GM12878 (cell line): Measurements from ENCODE around the gene THADA. TPM values are rescaled to one million over a fixed set of nuclear protein-coding genes. Genes with fewer than 3 reads are reported as not detected.
A peak's percentile ranks its signal among the peaks of the same experiment; 100 is the strongest.

Experiments
- ATF7 ChIP-seq: fragments of 450-650 bp; IDR thresholded peaks from 2 replicates; pipeline ENCODE4 v1.6.1; 2016; ENCODE audit warnings: low read depth, mild to moderate bottlenecking
- BACH1 ChIP-seq: fragments of 450-650 bp; IDR thresholded peaks from 2 replicates; pipeline ENCODE4 v1.6.1; 2017; ENCODE audit warnings: mild to moderate bottlenecking, borderline replicate concordance
- CEBPB ChIP-seq, 2 experiments: fragments of 150-350 bp in 1 of 2; IDR thresholded peaks; 2 replicates each; pipeline ENCODE4 v1.6.1; 2012 to 2014; ENCODE audit warnings: low read depth in 2 of 2, low read length in 2 of 2, borderline replicate concordance in 1 of 2, inconsistent platforms in 1 of 2
- CHD1 ChIP-seq: IDR thresholded peaks from 2 replicates; pipeline ENCODE4 v1.6.1; 2012; ENCODE audit warnings: low read depth, low read length, improper control_type of control experiment
- EED ChIP-seq: sonication (generic); IDR thresholded peaks from 2 replicates; pipeline ENCODE4 v1.6.1; 2016; ENCODE audit warnings: antibody characterized with exemption, low read depth
- EGR1 ChIP-seq, 2 experiments: IDR thresholded peaks; 1 replicate in 1 of 2; 2 replicates in 1 of 2; pipeline ENCODE4 v1.6.1; 2011 to 2012; ENCODE audit warnings: low read depth in 2 of 2, low read length in 2 of 2, borderline replicate concordance in 1 of 2, mild to moderate bottlenecking in 1 of 2, moderate library complexity in 1 of 2
- EP300 ChIP-seq, 2 experiments: fragments of 150-350 bp in 1 of 2; IDR thresholded peaks; 2 replicates each; pipeline ENCODE4 v1.6.1; 2011 to 2012; ENCODE audit warnings: low read depth in 2 of 2, low read length in 2 of 2, borderline replicate concordance in 1 of 2, improper control_type of control experiment in 1 of 2, inconsistent platforms in 1 of 2; ENCODE audit not compliant: control insufficient read depth in 1 of 2
- EZH2 ChIP-seq: IDR thresholded peaks from 2 replicates; pipeline ENCODE4 v1.6.1; 2012; ENCODE audit warnings: low read depth, mild to moderate bottlenecking, control low read depth, inconsistent platforms, low read length, borderline replicate concordance; ENCODE audit not compliant: control insufficient read depth
- HCFC1 ChIP-seq: fragments of 150-350 bp; IDR thresholded peaks from 2 replicates; pipeline ENCODE4 v1.6.1; 2014; ENCODE audit warnings: low read length
- IKZF1 ChIP-seq: fragments of 450-650 bp; conservative IDR thresholded peaks from 2 replicates; pipeline ENCODE4 v1.6.1; 2017; ENCODE audit warnings: antibody characterized with exemption, mild to moderate bottlenecking
- IKZF2 ChIP-seq, 2 experiments: fragments of 450-650 bp; IDR thresholded peaks; 2 replicates each; pipeline ENCODE4 v1.6.1; 2017; ENCODE audit warnings: mild to moderate bottlenecking in 2 of 2, moderate library complexity in 2 of 2
- JUNB ChIP-seq: IDR thresholded peaks from 2 replicates; pipeline ENCODE4 v1.6.1; 2016; ENCODE audit warnings: antibody characterized with exemption, mild to moderate bottlenecking
- MEF2A ChIP-seq: IDR thresholded peaks from 2 replicates; pipeline ENCODE4 v1.6.1; 2011; ENCODE audit warnings: low read depth, mild to moderate bottlenecking, low read length, moderate library complexity; ENCODE audit not compliant: insufficient read depth
- NBN ChIP-seq: fragments of 450-650 bp; IDR thresholded peaks from 2 replicates; pipeline ENCODE4 v1.6.1; 2016
- POU2F2 ChIP-seq: IDR thresholded peaks from 3 replicates; pipeline ENCODE4 v1.6.1; 2011; ENCODE audit warnings: low read depth, mild to moderate bottlenecking, low read length, borderline replicate concordance
- RCOR1 ChIP-seq: conservative IDR thresholded peaks from 2 replicates; pipeline ENCODE4 v1.6.1; 2012; ENCODE audit warnings: low read depth, low read length, improper control_type of control experiment
- SIN3A ChIP-seq: IDR thresholded peaks from 2 replicates; pipeline ENCODE4 v1.6.1; 2012; ENCODE audit warnings: low read depth, low read length, improper control_type of control experiment
- SIX5 ChIP-seq: IDR thresholded peaks from 2 replicates; pipeline ENCODE4 v1.6.1; 2011; ENCODE audit warnings: mild to moderate bottlenecking, low read depth, low read length, moderate library complexity; ENCODE audit not compliant: severe bottlenecking
- SMARCA5 ChIP-seq: fragments of 450-650 bp; IDR thresholded peaks from 2 replicates; pipeline ENCODE4 v1.6.1; 2017; ENCODE audit warnings: mild to moderate bottlenecking
- SMC3 ChIP-seq: IDR thresholded peaks from 2 replicates; pipeline ENCODE4 v1.6.1; 2011; ENCODE audit warnings: low read length, improper control_type of control experiment, borderline replicate concordance
- SP1 ChIP-seq: IDR thresholded peaks from one replicate; pipeline ENCODE4 v1.6.1; 2011; ENCODE audit warnings: low read depth, low read length
- SPI1 ChIP-seq: IDR thresholded peaks from 2 replicates; pipeline ENCODE4 v1.6.1; 2011; ENCODE audit warnings: low read depth, mild to moderate bottlenecking, low read length, moderate library complexity, borderline replicate concordance; ENCODE audit not compliant: insufficient read depth
- TAF1 ChIP-seq: IDR thresholded peaks from 2 replicates; pipeline ENCODE4 v1.6.1; 2011; ENCODE audit warnings: mild to moderate bottlenecking, low read depth, low read length, borderline replicate concordance
- YBX1 ChIP-seq: fragments of 450-650 bp; IDR thresholded peaks from 2 replicates; pipeline ENCODE4 v1.6.1; 2016; ENCODE audit warnings: antibody characterized with exemption
- YY1 ChIP-seq: IDR thresholded peaks from 2 replicates; pipeline ENCODE4 v1.6.1; 2011; ENCODE audit warnings: low read depth, mild to moderate bottlenecking, low read length
- ZNF24 ChIP-seq: fragments of 450-650 bp; IDR thresholded peaks from 2 replicates; pipeline ENCODE4 v1.6.1; 2017; ENCODE audit warnings: antibody characterized with exemption, mild to moderate bottlenecking
- polyA plus RNA-seq, 11 experiments: library from polyadenylated mRNA; depleted of rRNA in 4 of 11; unstranded in 6 of 11; stranded (reverse) in 5 of 11; fragments of >200 nt; fragmentation: Nextera tagmentation in 4 of 11; fragmentation: Illumina TruSeq in 1 of 11; extraction: Ambion mirVana in 4 of 11; extraction: Trizol in 1 of 11; gene quantifications; 1 replicate in 1 of 11; 2 replicates in 10 of 11; pipeline versions ENCODE4 v1.2.1 to v1.2.3, GENCODE V29; 2011 to 2016; ENCODE audit warnings: inconsistent platforms in 2 of 11, missing spikeins in 2 of 11, low read depth in 1 of 11
- total RNA-seq, 4 experiments: library from RNA; depleted of rRNA in 3 of 4; stranded (reverse); fragments of >200 nt in 3 of 4; fragmentation: Illumina TruSeq in 1 of 4; extraction: Trizol in 1 of 4; gene quantifications; 2 replicates each; pipeline versions ENCODE4 v1.2.1 to v1.2.3, GENCODE V29; 2013 to 2021
- TF ChIP-seq, protein P1 (sequence below): IDR thresholded peaks from 2 replicates; pipeline ENCODE4 v1.6.1; 2012; ENCODE audit warnings: low read depth, low read length, improper control_type of control experiment
- TF ChIP-seq, protein P2 (sequence below): IDR thresholded peaks from 2 replicates; pipeline ENCODE4 v1.6.1; 2011; ENCODE audit warnings: low read depth, low read length, improper control_type of control experiment, borderline replicate concordance
- TF ChIP-seq, protein P3 (sequence below): IDR thresholded peaks from 2 replicates; pipeline ENCODE4 v1.6.1; 2012; ENCODE audit warnings: low read depth, low read length, improper control_type of control experiment

The THADA gene
- total and polyA plus RNA-seq, 10 of the 15 experiments (the other 5 are each of a cell fraction or from before 2014, with no cell fraction given), result 14.6 to 33.2 (median 23.2) TPM

DNA sequence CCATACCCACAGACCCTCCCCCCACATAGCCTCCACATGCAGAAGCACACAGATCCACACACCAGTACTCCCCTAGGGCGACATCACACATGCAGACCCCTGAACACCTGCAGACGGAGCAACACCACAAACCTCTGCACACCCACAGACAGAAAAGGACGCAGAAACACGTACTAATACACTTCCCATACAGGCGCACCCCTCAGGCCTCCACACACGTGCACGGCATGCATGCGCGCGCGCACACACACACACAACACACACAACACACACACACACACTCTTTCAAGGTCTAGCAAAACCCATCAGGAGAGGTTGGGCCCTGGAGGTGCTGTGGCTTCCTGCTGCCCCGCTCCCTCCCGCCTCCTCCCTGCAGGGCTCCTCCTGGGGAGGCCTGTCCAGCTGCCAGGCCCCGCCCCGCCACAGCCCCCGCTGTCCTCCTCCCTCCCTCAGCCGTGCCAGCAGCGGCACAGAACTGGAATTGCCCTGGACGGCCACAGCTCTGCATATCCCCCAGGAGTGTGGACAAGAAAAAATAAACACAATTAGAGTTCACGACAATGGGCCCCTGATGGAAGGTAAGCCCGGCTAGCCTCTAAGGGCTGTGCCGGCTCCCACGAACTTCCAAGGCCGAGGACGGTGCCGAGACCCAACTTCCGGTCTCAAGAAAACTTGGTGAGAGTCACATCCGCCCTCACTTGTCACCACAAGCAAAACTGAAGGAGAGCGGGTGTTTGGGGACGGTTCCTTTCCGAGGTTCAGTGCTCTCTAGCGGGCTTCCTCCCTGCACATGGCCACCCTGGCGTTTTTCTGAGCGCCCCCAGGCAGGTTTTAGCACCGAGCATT, 376.2 kb downstream of the THADA start (continued):
- TF ChIP-seq SIX5, result no peak
- TF ChIP-seq IKZF1, result peak; percentile 87
- TF ChIP-seq, protein P1, sequence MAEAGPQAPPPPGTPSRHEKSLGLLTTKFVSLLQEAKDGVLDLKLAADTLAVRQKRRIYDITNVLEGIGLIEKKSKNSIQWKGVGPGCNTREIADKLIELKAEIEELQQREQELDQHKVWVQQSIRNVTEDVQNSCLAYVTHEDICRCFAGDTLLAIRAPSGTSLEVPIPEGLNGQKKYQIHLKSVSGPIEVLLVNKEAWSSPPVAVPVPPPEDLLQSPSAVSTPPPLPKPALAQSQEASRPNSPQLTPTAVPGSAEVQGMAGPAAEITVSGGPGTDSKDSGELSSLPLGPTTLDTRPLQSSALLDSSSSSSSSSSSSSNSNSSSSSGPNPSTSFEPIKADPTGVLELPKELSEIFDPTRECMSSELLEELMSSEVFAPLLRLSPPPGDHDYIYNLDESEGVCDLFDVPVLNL, result 0 out of 2 replicates have a peak, but pooled peaks have one; percentile 10
- TF ChIP-seq JUNB, result peak; percentile 48; the same call in 1 of the 2 replicates
- no peak; the same call in 1 of the 2 replicates for TF ChIP-seq HCFC1
- peak; percentile 37 for TF ChIP-seq SIN3A
- no peak for TF ChIP-seq CEBPB (IDR thresholded peaks at IDR 0.05; ENCODE audit: borderline replicate concordance in 1 of 2, low read depth in 2 of 2, low read length in 2 of 2)
- TF ChIP-seq RCOR1, result 0 out of 2 replicates have a peak, but pooled peaks have one; percentile 55
- peak; percentile 68; the same call in 1 of the 3 replicates for TF ChIP-seq POU2F2
- TF ChIP-seq EZH2, result no peak
- TF ChIP-seq ZNF24, result peak; percentile 93
- TF ChIP-seq SMARCA5, result no peak
- peak; percentile 83 to 86 for TF ChIP-seq IKZF2 (IDR thresholded peaks at IDR 0.05)
- TF ChIP-seq, protein P2, sequence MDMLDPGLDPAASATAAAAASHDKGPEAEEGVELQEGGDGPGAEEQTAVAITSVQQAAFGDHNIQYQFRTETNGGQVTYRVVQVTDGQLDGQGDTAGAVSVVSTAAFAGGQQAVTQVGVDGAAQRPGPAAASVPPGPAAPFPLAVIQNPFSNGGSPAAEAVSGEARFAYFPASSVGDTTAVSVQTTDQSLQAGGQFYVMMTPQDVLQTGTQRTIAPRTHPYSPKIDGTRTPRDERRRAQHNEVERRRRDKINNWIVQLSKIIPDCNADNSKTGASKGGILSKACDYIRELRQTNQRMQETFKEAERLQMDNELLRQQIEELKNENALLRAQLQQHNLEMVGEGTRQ, result no peak
- peak; percentile 39; the same call in 1 of the 2 replicates for TF ChIP-seq EED
- TF ChIP-seq SPI1, result peak; percentile 68; the same call in 1 of the 2 replicates
- no peak for TF ChIP-seq MEF2A
- TF ChIP-seq EGR1 (IDR thresholded peaks at IDR 0.05; ENCODE audit: borderline replicate concordance in 1 of 2, low read depth in 2 of 2, low read length in 2 of 2), result peak in 1 of 2 experiments; percentile 38; a peak in 1 of 3 replicates
- peak; percentile 8; the same call in 1 of the 2 replicates for TF ChIP-seq ATF7
- peak; percentile 52; the same call in 1 of the 2 replicates for TF ChIP-seq BACH1
- TF ChIP-seq YBX1, result no peak
- TF ChIP-seq, protein P3, sequence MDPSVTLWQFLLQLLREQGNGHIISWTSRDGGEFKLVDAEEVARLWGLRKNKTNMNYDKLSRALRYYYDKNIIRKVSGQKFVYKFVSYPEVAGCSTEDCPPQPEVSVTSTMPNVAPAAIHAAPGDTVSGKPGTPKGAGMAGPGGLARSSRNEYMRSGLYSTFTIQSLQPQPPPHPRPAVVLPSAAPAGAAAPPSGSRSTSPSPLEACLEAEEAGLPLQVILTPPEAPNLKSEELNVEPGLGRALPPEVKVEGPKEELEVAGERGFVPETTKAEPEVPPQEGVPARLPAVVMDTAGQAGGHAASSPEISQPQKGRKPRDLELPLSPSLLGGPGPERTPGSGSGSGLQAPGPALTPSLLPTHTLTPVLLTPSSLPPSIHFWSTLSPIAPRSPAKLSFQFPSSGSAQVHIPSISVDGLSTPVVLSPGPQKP, result peak; percentile 57; the same call in 1 of the 2 replicates
- peak; percentile 19 for TF ChIP-seq SP1
- TF ChIP-seq NBN, result peak; percentile 96
- peak; percentile 70 for TF ChIP-seq TAF1
- 0 out of 2 replicates have a peak, but pooled peaks have one; percentile 64 for TF ChIP-seq CHD1
- peak; percentile 13 for TF ChIP-seq SMC3
- peak; percentile 32 to 46; a peak in 1 of 4 replicates for TF ChIP-seq EP300 (IDR thresholded peaks at IDR 0.05; ENCODE audit: borderline replicate concordance in 1 of 2, control insufficient read depth in 1 of 2, low read depth in 2 of 2, low read length in 2 of 2)
- peak; percentile 78; the same call in 1 of the 2 replicates for TF ChIP-seq YY1
